ENCODE results near the gene MYO18B.

MYO18B gene

DNA sequence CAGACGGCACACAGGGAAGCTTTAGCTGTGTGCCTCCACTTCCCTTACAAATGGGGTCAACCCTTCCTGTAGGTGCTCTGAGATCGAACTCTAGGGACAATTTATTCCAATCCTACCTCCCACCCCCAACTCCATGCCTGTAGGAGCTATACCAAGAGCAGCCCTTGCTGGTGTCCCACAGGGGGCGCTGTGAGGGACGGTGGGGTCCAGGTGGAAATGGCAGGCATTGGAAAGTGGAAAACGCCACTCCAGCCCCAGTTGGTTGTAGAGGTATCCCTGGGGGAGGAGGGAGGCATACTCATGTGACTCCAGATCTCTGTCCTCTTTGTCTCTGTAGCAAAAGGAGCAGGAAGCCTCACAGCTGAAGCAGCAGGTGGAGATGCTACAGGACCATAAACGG is 161.3 kb downstream of the MYO18B start:
- H3K27ac ChIP-seq (replicated peaks) = no peak overlapping the region
- DNase-seq (ENCODE audit: low read depth in 1 of 2, low spot score in 1 of 2) = no peak
- TF ChIP-seq GABPA (IDR thresholded peaks at IDR 0.05; ENCODE audit: low read depth) (no peak), POLR2AphosphoS5 (IDR thresholded peaks at IDR 0.05; ENCODE audit: low read depth) (no peak), SPI1 (IDR thresholded peaks at IDR 0.05; ENCODE audit: borderline replicate concordance, low read depth) (no peak)
- TF ChIP-seq, protein P1, sequence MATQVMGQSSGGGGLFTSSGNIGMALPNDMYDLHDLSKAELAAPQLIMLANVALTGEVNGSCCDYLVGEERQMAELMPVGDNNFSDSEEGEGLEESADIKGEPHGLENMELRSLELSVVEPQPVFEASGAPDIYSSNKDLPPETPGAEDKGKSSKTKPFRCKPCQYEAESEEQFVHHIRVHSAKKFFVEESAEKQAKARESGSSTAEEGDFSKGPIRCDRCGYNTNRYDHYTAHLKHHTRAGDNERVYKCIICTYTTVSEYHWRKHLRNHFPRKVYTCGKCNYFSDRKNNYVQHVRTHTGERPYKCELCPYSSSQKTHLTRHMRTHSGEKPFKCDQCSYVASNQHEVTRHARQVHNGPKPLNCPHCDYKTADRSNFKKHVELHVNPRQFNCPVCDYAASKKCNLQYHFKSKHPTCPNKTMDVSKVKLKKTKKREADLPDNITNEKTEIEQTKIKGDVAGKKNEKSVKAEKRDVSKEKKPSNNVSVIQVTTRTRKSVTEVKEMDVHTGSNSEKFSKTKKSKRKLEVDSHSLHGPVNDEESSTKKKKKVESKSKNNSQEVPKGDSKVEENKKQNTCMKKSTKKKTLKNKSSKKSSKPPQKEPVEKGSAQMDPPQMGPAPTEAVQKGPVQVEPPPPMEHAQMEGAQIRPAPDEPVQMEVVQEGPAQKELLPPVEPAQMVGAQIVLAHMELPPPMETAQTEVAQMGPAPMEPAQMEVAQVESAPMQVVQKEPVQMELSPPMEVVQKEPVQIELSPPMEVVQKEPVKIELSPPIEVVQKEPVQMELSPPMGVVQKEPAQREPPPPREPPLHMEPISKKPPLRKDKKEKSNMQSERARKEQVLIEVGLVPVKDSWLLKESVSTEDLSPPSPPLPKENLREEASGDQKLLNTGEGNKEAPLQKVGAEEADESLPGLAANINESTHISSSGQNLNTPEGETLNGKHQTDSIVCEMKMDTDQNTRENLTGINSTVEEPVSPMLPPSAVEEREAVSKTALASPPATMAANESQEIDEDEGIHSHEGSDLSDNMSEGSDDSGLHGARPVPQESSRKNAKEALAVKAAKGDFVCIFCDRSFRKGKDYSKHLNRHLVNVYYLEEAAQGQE (IDR thresholded peaks at IDR 0.05; ENCODE audit: insufficient replicate concordance, low read depth) = no peak
- TF ChIP-seq, protein P2, sequence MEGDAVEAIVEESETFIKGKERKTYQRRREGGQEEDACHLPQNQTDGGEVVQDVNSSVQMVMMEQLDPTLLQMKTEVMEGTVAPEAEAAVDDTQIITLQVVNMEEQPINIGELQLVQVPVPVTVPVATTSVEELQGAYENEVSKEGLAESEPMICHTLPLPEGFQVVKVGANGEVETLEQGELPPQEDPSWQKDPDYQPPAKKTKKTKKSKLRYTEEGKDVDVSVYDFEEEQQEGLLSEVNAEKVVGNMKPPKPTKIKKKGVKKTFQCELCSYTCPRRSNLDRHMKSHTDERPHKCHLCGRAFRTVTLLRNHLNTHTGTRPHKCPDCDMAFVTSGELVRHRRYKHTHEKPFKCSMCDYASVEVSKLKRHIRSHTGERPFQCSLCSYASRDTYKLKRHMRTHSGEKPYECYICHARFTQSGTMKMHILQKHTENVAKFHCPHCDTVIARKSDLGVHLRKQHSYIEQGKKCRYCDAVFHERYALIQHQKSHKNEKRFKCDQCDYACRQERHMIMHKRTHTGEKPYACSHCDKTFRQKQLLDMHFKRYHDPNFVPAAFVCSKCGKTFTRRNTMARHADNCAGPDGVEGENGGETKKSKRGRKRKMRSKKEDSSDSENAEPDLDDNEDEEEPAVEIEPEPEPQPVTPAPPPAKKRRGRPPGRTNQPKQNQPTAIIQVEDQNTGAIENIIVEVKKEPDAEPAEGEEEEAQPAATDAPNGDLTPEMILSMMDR (IDR thresholded peaks at IDR 0.05; ENCODE audit: insufficient read depth, low read length) = peak; percentile 15
- no peak overlapping the region for H3K4me3 ChIP-seq (replicated peaks; ENCODE audit: insufficient read depth, low read length)
- no peaks in the 10 kb centered on the region for H3K27me3 ChIP-seq (ENCODE audit: insufficient read depth, poor library complexity, severe bottlenecking)

DNA sequence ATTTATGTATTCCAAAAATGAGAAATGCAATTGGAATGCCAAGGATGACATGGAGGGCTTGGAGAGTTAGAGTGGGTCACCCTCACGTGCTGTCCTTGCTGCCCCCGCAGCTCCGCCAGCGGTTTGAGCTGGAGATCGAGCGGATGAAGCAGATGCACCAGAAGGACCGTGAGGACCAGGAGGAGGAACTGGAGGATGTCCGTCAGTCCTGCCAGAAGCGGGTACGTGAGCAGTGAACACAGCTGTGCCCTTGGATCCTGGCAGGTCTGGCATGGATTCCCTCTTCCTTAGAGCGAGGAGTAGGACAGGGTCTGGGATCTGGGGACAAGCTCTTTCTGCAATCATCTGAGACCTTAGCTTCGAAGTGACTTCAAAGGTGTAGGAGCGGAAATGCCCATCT is 166.2 kb downstream of the MYO18B start:
- no peak overlapping the region for H3K4me3 ChIP-seq (replicated peaks; ENCODE audit: insufficient read depth, low read length)
- H3K27ac ChIP-seq (replicated peaks) = no peak overlapping the region
- TF ChIP-seq POLR2AphosphoS5 (IDR thresholded peaks at IDR 0.05; ENCODE audit: low read depth) (no peak), GABPA (IDR thresholded peaks at IDR 0.05; ENCODE audit: low read depth) (no peak), SPI1 (IDR thresholded peaks at IDR 0.05; ENCODE audit: borderline replicate concordance, low read depth) (no peak)
- TF ChIP-seq, protein P2 (IDR thresholded peaks at IDR 0.05; ENCODE audit: insufficient read depth, low read length) = no peak
- TF ChIP-seq, protein P1 (IDR thresholded peaks at IDR 0.05; ENCODE audit: insufficient replicate concordance, low read depth) = no peak
- no peak for DNase-seq (ENCODE audit: low read depth in 1 of 2, low spot score in 1 of 2)
- H3K27me3 ChIP-seq (ENCODE audit: insufficient read depth, poor library complexity, severe bottlenecking) = peaks cover 3% of the 10 kb centered on the region

DNA sequence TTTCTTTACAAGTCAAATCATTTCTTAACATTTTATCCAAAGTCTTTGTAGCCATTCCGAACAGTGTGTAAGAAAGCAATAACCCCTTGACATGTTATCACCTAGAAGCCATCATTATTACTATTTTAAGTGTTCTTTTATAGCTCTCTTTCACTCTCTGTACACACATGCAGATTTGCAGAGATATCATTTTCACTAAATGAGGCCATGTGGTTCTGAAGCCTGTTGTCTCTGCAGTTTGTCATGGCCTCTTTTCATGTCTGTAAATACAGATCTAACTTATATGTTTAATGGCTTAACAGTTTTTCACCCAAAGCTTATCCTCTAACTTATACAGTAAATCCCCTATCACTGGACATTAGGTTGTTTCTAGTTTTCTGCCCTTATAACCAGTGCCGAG is 166.8 kb downstream of the MYO18B start:
- H3K27ac ChIP-seq (replicated peaks) = no peak overlapping the region
- H3K27me3 ChIP-seq (ENCODE audit: insufficient read depth, poor library complexity, severe bottlenecking) = peaks cover 3% of the 10 kb centered on the region
- no peak overlapping the region for H3K4me3 ChIP-seq (replicated peaks; ENCODE audit: insufficient read depth, low read length)
- TF ChIP-seq SPI1 (IDR thresholded peaks at IDR 0.05; ENCODE audit: borderline replicate concordance, low read depth) (no peak), GABPA (IDR thresholded peaks at IDR 0.05; ENCODE audit: low read depth) (no peak), POLR2AphosphoS5 (IDR thresholded peaks at IDR 0.05; ENCODE audit: low read depth) (no peak)
- TF ChIP-seq, protein P1 (IDR thresholded peaks at IDR 0.05; ENCODE audit: insufficient replicate concordance, low read depth) = no peak
- TF ChIP-seq, protein P2 (IDR thresholded peaks at IDR 0.05; ENCODE audit: insufficient read depth, low read length) = no peak
- DNase-seq (ENCODE audit: low read depth in 1 of 2, low spot score in 1 of 2) = no peak
